GM19351 (cell line): Measurements from ENCODE around the gene ABHD15.
A peak's percentile ranks its signal among the peaks of the same experiment; 100 is the strongest.

Source experiments
- ATAC-seq: cut with Tn5 transposase; IDR thresholded peaks from one replicate; pipeline ENCODE4 v1.9.1; 2021; ENCODE audit warnings: mild to moderate bottlenecking, moderate library complexity; ENCODE audit not compliant: unreplicated experiment

Gene ABHD15

GRCh38 chr17:29566473-29567303 lies at the start of gene ABHD15:
ABHD15 (minus strand) TSS chr17:29567037; CDS start chr17:29566966, 71 bp downstream.
- ATAC-seq = no peak

GRCh38 chr17:29615492-29616299 lies 48.9 kb upstream of the ABHD15 start:
- peak; percentile 54 for ATAC-seq

- no peak for ATAC-seq
Measured at GRCh38 chr17:29615048-29615385, 48.2 kb upstream of the ABHD15 start.

DNA sequence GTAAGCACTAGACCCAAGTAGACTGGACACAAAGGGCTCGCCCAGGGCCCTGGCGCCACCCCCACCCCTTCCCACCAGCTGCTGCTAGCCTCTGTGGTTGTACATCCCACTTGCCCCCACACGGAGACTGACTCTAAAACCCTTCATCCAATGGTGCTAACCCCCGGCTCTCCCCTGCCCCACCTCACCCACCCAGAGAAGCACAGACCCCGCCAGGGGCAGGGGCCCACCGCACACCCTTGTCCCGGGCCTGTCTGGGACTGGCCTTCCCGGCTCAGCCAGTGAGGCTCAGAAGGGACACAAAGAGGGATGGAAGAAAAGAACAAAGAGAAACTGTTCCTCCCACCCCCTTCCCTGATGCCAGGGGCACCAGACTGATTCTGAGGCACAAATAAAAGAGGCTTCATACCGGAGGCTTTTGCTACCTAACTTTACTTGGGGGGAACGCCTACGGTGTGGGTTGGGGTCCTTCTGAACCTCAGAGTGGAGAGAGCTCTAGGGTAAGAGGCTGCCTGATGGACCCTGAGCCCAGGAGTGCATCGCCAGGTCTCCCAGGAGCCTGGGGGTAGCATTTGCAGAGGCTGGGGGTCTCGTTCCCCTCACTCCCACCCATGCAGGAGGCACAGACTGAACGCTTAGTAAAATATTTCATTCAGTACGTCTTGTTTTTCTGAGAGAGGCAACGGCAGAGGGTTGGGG lies 47.7 kb upstream of the ABHD15 start:
- ATAC-seq = no peak

GRCh38 chr17:29613856-29614255 lies 47.0 kb upstream of the ABHD15 start:
- no peak for ATAC-seq

DNA sequence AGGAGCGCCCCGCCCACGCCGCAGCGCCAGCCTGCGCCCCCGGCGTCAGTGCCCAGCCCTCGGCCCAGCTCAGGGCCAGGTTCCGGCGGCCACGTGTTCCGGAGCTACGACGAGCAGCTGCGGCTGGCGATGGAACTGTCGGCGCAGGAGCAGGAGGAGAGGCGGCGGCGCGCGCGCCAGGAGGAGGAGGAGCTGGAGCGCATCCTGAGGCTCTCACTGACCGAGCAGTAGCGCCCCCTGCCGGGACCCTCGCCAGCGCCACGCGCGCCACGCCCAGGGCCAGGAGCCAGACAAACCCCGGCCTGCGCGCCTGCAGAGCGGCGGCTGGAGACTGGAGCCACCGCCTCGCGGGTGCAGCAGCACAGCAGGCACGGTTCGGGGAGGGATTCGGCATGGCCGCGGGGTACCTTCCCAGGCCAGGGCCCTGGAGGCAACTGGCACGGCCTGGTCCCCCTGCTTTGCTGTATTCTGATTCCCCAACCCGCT lies 46.6 kb upstream of the ABHD15 start:
- no peak for ATAC-seq

GRCh38 chr17:29612404-29613280 lies 45.8 kb upstream of the ABHD15 start:
- ATAC-seq = no peak

DNA sequence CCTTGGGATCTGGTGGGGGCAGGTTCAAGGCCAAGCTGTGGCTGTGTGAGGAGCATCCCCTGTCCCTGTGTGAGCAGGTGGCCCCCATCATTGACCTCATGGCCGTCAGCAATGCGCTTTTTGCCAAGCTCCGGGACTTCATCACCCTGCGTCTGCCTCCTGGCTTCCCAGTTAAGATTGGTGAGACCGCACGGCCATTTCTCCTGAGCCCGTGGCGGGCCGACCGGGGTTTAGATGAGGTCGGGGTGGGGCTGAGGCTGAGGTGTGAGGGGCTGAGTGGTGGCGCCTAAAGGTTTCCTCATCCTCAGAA lies 45.2 kb upstream of the ABHD15 start:
- ATAC-seq = no peak

DNA sequence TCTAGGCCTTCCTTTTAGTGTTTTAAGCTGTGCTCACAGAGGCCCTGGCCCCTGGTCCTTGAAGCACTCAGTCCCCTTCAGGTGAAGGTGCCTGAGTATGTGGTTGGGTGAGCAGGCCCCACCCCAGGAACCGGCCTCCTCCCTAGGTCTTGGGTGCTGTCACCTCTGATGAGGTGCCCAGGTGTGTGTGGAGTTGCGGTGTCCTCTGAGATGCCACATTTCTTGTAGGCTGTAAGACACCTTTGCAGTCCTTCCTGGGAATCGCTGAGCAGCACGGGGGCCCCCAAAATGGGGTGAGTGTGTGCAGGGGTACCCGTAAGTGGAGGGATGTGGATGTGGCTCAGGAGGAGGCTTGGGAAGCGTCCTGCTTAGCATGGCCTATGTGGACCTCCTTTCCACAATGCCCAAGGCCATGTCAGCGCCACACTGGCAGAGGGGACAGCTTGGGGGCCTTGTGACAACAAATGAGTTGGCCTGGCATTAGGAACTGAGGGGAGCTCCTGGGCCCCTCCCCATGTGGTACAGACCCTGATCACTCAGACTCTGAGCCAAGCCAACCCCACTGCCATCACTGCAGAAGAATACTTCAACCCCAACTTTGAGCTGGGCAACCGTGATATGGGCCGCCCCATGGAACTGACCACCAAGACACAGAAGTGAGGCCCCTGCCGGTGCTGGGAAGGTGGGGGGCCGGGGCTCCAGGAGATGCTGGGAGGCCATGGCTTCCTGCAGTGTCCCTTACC lies 44.7 kb upstream of the ABHD15 start:
- ATAC-seq = no peak

- no peak for ATAC-seq
Measured at GRCh38 chr17:29610395-29610794, 43.6 kb upstream of the ABHD15 start.

- ATAC-seq = no peak
Measured at GRCh38 chr17:29608986-29609385, 42.1 kb upstream of the ABHD15 start.

DNA sequence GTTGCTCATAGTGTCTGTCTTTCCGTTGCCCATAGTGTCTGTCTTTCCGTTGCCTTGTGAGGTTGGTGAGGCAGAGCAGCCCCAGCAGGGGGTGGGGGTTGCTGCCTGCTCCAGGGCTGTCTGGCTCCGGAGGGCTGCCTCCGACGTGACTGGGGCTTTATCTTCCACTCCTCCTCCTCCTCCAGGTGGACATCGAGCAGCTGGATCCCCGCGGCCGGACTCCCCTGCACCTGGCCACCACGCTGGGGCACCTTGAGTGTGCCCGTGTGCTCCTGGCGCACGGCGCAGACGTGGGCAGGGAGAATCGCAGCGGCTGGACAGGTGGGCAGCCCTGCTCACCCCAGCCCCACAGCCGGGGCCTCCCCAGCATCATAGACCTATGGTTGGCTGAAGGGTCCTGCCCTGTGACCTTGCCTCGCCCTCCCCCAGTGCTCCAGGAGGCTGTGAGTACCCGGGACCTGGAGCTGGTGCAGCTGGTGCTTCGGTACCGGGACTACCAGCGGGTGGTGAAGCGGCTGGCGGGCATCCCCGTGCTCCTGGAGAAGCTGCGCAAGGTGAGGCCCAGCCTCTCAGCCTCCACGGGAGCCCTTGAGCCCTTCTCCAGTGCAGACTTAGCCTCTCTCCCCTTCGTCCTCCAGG lies 40.8 kb upstream of the ABHD15 start:
- ATAC-seq = no peak

DNA sequence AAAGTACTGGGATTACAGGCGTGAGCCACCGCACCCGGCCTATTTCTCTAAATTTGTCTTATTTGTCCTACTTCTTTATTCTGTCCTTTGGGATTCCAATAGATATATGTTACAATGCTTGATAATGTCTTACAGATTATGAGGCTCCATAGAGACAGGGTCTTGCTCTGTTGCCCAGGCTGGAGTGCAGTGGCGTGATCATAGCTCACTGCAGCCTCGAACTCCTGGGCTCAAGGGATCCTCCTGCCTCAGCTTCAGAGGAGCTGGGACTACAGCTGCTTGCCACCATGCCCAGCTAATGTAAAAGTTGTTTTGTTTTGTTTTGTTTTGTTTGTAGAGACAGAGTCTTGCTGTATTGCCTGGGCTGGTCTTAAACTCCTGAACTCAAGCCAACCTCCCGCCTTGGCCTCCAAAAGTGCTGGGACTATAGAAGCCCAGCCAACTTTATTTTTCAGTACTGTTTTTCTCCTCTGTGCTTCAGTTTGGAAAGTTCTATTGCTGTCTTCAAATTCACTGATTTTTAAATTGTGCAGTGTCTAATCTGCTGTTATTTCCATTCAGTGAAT lies 36.4 kb upstream of the ABHD15 start:
- ATAC-seq = no peak

DNA sequence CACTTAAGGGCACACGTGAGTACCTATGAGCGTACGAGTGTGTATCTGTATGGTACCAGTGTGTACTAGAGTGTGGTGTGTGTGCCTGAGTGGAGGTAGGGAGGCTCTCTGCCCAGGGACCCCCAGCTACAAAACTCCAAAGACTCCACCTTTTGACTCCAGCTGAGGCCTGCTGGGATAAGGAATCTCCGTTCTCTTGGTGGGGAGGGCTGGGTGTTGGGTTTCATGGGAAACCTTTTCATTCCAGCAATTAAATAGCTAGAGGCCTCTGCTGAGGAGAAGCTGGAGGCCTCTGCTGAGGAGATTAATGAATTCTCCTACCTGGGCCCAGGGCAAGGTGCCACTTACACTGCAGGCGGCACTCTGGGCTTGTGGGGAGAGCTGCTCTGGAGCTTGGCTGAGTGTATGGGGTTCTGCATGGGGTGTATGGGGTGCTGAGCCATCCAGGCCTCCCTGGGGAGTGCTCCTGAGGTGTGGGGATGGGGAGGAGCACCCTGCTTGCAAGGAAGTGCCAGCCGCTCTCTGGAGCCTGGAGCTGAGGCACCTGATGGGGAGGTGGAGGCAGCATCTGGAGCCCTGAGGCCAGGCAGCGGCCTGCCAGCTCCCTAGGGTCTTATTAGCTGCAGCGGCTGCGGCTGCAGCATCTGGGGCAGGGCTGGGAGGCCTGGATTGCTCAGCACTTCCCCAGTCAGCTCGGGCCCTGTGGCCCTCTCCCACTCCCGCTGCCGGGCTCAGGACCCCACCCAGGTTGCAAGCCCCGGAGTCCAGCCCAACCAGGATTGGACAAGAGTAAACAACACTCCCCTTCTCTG lies 30.7 kb upstream of the ABHD15 start:
- no peak for ATAC-seq

DNA sequence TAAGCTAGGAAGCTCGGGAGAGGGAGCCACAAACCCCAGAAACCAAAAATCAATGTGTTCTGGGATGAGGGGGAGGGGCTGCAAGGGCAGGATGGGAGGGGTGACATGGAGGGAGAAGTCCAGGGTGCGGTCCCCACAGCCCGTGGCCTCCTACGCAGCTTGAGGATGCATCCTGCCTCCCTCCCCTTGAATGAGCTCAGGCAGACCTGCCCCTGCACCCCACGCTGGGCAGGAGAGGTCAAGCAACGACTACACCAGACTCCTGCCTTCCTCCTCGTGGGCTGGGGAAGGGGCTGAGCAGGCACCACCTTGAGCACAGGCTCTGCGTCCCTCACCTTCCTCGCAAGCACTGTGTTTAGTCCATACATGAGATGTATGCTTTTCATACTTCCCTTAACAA lies 30.0 kb upstream of the ABHD15 start:
- no peak for ATAC-seq

- ATAC-seq = no peak
Measured at GRCh38 chr17:29595943-29596774, 29.3 kb upstream of the ABHD15 start.
